Stimulated activated naive B cell treated with anti-CD40 and anti-IgM and Interleukin-4, amounts not matched to agents 10 μg/mL and 1 μg/mL and 100 μg/mL, for 72 hours (primary cell): ENCODE measurements around the gene SH3GLB2.
A peak's percentile ranks its signal among the peaks of the same experiment; 100 is the strongest.
"Not testable (repeated sequence)": the region's sequence is repeated elsewhere in the genome, so short reads cannot be mapped to it uniquely, and the experiment has no call there.

Experiments used
- ATAC-seq, 2 donors: fragments of 150-1000 bp; cut with Tn5 transposase; replicated peaks; 2 replicates each; pipeline ENCODE4 v1.10.0; 2021; ENCODE audit warnings: moderate library complexity in 1 of 2
- DNase-seq: peaks from one replicate; pipeline ENCODE4 v3.0.0; 2021
- H3K27ac Mint-ChIP-seq: one replicate; pipeline ENCODE4 v1.8.0; 2022; ENCODE audit warnings: mild to moderate bottlenecking, mixed read lengths
- H3K27me3 Mint-ChIP-seq, 2 donors: one replicate each; pipeline ENCODE4 v1.8.0; 2022; ENCODE audit warnings: mixed read lengths in 2 of 2
- H3K36me3 Mint-ChIP-seq, 2 donors: one replicate each; pipeline ENCODE4 v1.8.0; 2022; ENCODE audit warnings: mixed read lengths in 2 of 2, mild to moderate bottlenecking in 1 of 2
- H3K4me1 Mint-ChIP-seq, 2 donors: one replicate each; pipeline ENCODE4 v1.8.0; 2022; ENCODE audit warnings: mixed read lengths in 2 of 2, mild to moderate bottlenecking in 1 of 2
- H3K4me3 Mint-ChIP-seq, 2 donors: one replicate each; pipeline ENCODE4 v1.8.0; 2022; ENCODE audit warnings: mild to moderate bottlenecking in 2 of 2, mixed read lengths in 2 of 2, moderate library complexity in 1 of 2
- H3K9me3 Mint-ChIP-seq, 2 donors: one replicate each; pipeline ENCODE4 v1.8.0; 2022; ENCODE audit warnings: mixed read lengths in 2 of 2, mild to moderate bottlenecking in 1 of 2

SH3GLB2 gene

DNA sequence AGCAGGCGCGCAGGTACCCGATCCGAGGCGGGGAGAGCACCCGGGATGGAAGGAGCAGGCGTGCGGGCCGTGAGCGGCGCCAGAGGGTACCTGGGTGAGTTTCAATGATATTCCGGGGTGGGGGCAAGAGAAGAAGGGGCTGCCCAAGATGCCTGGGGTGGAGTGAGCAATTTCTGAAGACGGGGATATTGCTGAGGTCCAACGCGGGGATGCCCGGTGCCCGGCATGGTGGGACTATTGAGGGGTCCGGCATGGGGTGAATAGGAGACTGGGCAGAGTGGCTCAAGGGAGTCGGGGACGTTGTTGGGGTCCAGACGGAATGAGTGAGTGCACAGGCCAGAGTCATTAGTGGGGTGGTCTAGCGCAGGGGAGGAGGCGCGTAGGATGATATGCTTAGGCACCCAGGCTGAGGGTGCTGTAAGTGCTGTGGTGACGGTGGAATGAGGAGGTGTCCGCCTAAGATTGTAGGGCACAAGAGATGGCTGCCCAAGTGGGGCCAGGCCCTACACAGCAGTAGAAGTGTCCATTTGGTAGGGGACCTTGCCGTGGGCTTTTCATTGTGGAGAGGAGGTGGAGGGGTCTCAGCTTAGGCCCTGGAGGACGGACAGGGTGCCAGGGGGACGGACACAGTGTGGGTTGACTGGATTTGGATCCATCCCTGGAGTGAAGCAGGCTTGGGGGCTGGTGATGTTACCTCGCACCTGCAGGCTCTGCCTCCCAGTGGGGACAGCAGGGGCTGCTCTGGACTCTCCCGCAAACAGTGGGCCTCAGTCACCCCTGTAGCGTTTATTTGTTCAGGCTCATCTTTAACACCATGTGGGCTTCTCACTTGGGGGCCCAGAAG lies 9.0 kb upstream of the SH3GLB2 start:
- ATAC-seq: no peak
- H3K4me1 Mint-ChIP-seq: peaks cover 19 to 38% of the 10 kb centered on the region in 2 donors

DNA sequence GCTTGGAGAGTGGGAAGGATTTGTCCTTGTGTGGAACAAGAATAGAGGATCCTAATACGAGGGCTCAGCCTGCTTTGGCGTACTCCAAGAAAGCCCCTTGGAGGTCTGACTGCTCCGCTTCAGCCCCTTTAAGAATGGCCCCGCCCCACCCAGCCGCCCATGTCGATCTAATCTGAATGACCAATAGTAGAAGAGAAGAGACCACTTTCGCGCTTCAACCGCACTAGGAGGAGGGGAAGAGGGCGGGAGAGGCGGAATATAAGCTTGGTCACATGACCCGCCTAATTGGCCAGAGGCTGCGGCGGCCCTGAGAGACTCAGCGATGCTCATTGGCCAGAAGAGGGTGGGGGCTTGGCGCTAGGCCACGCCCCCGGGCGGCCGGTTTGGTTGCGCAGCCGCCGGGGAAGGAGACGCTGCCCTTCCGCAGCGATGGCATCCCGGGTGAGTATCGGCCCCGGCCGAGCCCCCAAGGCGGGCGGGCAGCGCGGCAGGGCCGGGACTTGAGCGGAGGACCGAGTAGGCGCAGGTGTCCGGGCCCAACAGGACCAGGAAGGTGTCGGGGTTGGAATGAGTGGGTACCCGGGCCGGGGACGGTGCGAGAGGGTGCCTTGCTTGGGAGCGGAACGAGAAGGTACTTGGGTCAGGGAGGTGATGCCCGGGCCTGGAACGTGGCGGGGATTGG lies 8.3 kb upstream of the SH3GLB2 start, which contains the start of gene MIGA2:
Gene MIGA2, plus strand, starts transcription at position 386 of the 682 bp plus-strand sequence. CDS start 3,969 bp downstream, outside the sequence.
- Mint-ChIP-seq H3K27ac (peak within 1 kb of the TSS; percentile 95), H3K36me3 (peaks cover 7 to 9% of the 10 kb centered on the region in 2 donors), H3K4me1 (peaks cover 19 to 38% of the 10 kb centered on the region in 2 donors), H3K9me3 (no peaks in the 10 kb centered on the region), H3K27me3 (no peaks in the 10 kb centered on the region), H3K4me3 (peak within 1 kb of the TSS; percentile 89 to 90)
- ATAC-seq: peak; percentile 98
- DNase-seq: peak; percentile 95

More for the DNA sequence above, 9.0 kb upstream of the SH3GLB2 start:
- Mint-ChIP-seq H3K27ac (peak overlapping the region; percentile 95), H3K36me3 (peaks cover 13 to 14% of the 10 kb centered on the region in 2 donors), H3K9me3 (no peaks in the 10 kb centered on the region), H3K4me3 (peak overlapping the region; percentile 89 to 90), H3K27me3 (no peaks in the 10 kb centered on the region)
- DNase-seq: no peak

DNA sequence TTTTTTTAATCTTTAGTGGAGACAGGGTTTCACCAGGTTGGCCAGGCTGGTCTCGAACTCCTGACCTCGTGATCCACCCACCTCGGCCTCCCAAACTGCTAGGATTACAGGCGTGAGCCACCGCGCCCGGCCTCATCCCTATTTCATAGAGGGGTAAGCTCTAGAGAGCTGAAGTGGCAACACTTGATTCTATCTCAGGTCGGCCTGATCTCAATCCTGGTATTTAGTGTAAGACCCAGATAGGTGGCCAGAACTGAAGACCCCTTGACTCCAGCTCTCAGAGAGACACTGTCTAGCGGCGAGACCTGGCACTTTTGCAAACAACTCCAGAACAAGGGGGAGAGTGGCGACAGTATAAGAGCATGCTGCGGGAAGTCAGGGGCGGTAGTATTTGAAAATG lies 7.7 kb upstream of the SH3GLB2 start:
- ATAC-seq: peak; percentile 12 to 22
- H3K36me3 Mint-ChIP-seq, DNase-seq, H3K27me3 Mint-ChIP-seq, H3K9me3 Mint-ChIP-seq: not testable (repeated sequence)
- peak overlapping the region; percentile 95 for H3K27ac Mint-ChIP-seq
- H3K4me1 Mint-ChIP-seq: peaks cover 19 to 38% of the 10 kb centered on the region in 2 donors
- H3K4me3 Mint-ChIP-seq: peak overlapping the region; percentile 89 to 90

DNA sequence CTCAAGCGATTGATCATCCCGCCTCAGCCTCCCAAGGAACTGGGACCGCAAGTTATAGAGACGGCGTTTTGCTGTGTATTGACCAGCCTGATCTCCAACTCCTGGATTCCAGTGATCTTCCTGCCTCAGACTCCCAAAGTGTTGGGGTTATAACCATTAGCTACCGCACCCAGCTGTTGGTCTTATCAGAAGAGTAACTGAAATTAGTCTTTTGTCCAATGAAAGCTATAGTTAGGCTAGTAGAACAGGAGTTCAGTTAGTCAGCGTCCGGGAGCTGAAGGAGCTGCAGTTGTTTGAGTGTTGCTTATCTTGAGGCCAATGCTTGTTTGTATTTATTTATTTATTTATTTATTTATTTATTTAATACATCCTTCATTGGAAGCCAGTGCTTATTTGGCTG lies 5.1 kb upstream of the SH3GLB2 start:
- Mint-ChIP-seq H3K9me3 (no peaks in the 10 kb centered on the region), H3K36me3 (no peaks in the 10 kb centered on the region), H3K27ac (peak overlapping the region; percentile 31), H3K4me1 (peaks cover 20 to 31% of the 10 kb centered on the region in 2 donors), H3K27me3 (no peaks in the 10 kb centered on the region), H3K4me3 (no peak overlapping the region)
- no peak for ATAC-seq
- DNase-seq: no peak

DNA sequence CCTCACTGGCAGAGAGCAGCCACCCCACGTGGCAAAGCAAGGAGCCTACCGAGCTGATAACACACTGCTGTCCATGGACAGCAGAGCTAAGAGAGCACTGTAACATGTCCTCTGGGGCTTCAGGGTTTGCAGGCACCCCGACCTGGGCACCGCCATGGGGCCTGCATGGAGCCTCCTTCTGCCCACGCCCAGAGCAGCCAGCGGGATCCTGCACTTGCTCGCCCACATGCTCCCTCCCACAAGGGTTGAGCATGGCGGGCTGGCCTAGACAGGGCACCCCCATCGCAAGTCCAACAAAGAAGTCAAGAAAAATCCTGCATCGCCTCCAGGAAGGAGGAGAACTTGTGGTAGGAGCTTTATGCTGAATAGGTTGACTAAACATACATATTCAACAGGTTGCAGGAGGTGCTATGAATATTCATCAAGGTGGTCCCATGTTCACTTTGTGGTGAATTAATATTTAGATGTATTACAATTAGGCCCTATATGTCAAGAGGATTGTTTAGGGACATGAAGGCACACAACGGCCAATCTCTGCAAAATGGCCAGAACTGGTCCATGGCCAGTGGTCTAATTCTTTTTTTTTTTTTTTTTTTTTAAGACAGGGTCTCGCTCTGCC lies 4.5 kb upstream of the SH3GLB2 start:
- no peak for DNase-seq
- Mint-ChIP-seq H3K9me3 (no peaks in the 10 kb centered on the region), H3K36me3 (no peaks in the 10 kb centered on the region), H3K27ac (no peak overlapping the region), H3K4me3 (no peak overlapping the region), H3K4me1 (peaks cover 15 to 26% of the 10 kb centered on the region in 2 donors), H3K27me3 (no peaks in the 10 kb centered on the region)
- no peak for ATAC-seq

DNA sequence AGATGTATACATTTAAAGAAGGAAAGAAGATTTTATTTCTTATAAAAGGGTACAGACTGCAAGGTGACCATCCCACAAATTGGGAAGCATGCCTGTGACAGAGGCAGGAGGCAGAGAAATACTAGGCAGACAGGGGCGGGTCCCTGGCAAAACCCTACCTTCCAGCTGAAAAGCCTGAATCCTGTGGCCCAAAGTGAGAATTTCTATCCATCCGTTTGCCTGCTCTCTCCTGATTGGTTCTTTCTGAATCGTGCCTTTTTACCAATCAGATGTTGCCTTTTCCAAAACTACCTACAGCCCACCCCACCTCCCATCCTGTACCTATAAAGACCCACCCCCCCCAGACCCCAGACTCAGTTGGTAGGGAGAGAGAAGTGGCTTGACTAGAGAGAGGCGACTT lies 3.4 kb upstream of the SH3GLB2 start:
- H3K4me1 Mint-ChIP-seq: peaks cover 11 to 26% of the 10 kb centered on the region in 2 donors
- no peak overlapping the region for H3K27ac Mint-ChIP-seq
- H3K9me3 Mint-ChIP-seq: no peaks in the 10 kb centered on the region
- no peaks in the 10 kb centered on the region for H3K27me3 Mint-ChIP-seq
- no peak overlapping the region for H3K4me3 Mint-ChIP-seq
- ATAC-seq (no peak), DNase-seq (no peak)
- no peaks in the 10 kb centered on the region for H3K36me3 Mint-ChIP-seq

DNA sequence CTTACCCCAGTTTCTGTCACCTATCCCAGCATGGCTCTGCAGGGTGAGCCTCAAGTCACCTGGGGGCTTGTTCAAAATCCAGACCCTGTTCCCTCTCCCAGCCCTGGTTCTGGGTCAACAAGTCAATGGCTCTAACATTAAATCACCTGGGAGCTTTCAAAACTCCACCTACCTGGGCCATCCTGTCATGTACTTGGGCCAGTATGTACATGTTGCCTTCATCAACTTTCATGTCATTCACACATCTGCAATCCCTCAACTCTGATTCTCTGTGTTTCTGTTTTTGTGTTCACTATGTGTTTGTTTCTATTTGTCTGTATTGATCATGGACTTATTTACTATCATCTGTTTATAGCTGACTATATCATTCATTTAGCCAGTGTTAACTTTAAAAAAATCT lies 2.1 kb upstream of the SH3GLB2 start:
- no peak overlapping the region for H3K27ac Mint-ChIP-seq
- no peak for ATAC-seq
- no peak overlapping the region for H3K4me3 Mint-ChIP-seq
- H3K9me3 Mint-ChIP-seq: no peaks in the 10 kb centered on the region
- peaks cover 15 to 31% of the 10 kb centered on the region in 2 donors for H3K4me1 Mint-ChIP-seq
- DNase-seq: no peak
- H3K36me3 Mint-ChIP-seq: no peaks in the 10 kb centered on the region
- H3K27me3 Mint-ChIP-seq: no peaks in the 10 kb centered on the region

DNA sequence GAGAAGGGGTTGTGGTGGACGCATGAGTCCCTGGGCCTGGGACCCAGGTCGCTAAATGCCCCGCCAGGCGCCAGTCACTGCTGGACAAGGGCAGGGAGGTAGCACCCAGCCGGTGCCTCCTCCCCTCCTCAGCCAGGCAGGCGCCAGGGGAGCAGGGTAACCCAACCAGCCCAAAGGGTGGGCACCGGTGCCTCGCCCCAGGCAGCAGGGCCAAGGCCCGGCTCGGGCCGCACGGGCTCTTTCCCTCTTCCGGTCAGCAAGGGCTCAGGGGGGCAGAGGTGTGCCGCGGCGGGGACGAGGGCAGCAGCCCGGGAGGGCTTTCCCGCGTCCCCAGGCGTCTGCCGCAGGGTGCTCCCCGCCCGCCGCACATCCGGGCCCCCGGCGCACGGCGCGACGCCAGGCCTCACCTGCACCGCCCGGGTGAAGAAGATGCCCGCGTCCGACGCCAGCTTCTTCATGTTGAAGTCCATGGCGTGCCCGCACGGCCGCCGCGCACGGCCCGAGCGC lies 393 bp downstream of the SH3GLB2 start:
- Mint-ChIP-seq H3K4me3 (peak overlapping the region; percentile 80 to 87), H3K36me3 (no peaks in the 10 kb centered on the region), H3K9me3 (no peaks in the 10 kb centered on the region), H3K27me3 (no peaks in the 10 kb centered on the region), H3K4me1 (peaks cover 16 to 35% of the 10 kb centered on the region in 2 donors), H3K27ac (peak overlapping the region; percentile 42)
- DNase-seq: no peak
- peak; percentile 73 to 75 for ATAC-seq

DNA sequence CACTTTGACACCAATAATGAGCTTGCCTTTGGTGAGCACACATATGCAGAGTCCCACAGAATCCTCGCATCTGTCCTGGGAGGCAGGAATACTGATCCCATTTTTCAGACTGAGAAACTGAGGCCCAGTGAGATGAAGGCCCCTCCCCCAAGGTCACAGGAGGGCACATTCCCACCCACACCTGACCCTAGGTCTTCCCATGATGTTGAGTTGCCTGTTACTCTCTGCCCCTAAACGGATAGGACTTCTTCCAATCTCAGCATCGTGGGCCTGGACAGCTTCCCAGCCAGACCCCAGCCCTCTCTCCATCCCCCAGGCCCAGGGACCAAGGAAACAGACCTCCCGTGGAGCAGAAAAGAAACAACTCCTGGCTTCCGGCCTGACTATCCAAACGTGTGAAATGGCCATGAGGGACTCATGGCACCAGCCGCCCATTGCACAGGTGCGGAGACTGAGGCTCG lies 877 bp downstream of the SH3GLB2 start:
- ATAC-seq: no peak
- no peaks in the 10 kb centered on the region for H3K27me3 Mint-ChIP-seq
- no peaks in the 10 kb centered on the region for H3K9me3 Mint-ChIP-seq
- H3K36me3 Mint-ChIP-seq: no peaks in the 10 kb centered on the region
- H3K27ac Mint-ChIP-seq: peak overlapping the region; percentile 42
- H3K4me1 Mint-ChIP-seq: peaks cover 16 to 39% of the 10 kb centered on the region in 2 donors
- peak overlapping the region; percentile 80 to 87 for H3K4me3 Mint-ChIP-seq
- no peak for DNase-seq

DNA sequence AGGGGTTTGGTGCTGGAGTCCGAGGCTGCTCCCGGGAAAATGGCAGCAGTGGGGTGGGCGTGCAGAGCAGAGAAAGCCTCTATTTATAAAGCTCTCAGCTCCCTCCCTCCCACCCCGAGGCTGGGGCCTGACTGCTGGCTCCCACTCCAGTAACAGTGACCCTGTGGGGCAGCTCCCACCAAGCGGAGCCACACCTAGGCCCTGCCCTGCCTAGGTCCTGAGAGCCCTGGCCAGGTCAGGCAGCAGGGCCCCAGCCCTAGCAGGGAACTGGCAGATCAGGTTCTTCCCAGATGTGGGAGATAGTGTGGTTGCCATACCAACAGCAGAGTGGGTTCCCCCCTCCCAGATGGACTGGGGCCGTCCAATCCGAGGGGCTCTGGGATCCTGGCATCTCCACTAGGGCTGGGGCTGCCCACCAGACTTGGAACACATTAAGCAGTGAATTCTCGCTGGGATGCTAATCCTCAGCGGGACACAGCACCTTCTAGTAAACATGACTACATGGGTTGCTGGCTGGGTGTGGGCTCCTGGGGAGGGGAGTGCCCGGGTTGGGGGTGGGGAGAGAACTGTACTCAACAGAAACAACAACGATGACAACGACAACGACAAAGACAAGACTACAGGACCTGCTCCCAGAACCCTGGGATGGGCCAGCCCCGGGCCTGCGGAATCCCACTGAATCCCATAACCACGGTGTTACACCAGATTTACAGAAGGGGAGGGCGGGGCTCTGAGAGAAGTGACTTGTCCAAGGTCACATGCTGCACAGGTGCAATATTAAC lies 1.5 kb downstream of the SH3GLB2 start:
- ATAC-seq: no peak
- H3K9me3 Mint-ChIP-seq: no peaks in the 10 kb centered on the region
- peak overlapping the region; percentile 80 to 87 for H3K4me3 Mint-ChIP-seq

DNA sequence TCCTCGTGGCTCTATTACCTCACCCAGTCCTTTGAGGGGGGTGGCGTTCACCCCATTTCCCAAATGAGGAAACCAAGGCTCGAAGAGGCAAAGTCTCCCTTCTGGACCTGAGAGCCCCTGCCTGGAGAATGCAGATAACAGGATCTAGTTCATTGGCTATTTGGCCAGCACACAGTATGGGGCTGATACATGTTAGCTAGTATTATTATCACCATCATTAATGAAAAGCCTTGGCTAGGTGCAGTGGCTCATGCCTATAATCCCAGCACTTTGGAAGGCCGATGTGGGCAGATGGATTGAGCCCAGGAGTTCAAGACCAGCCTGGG lies 4.3 kb downstream of the SH3GLB2 start:
- no peak for ATAC-seq
- peaks cover 17 to 49% of the 10 kb centered on the region in 2 donors for H3K4me1 Mint-ChIP-seq
- H3K36me3 Mint-ChIP-seq: peaks cover 1 to 11% of the 10 kb centered on the region in 2 donors

More for the DNA sequence above, 1.5 kb downstream of the SH3GLB2 start:
- Mint-ChIP-seq H3K27ac (no peak overlapping the region), H3K27me3 (no peaks in the 10 kb centered on the region), H3K4me1 (peaks cover 20 to 45% of the 10 kb centered on the region in 2 donors), H3K36me3 (peaks cover 1 to 5% of the 10 kb centered on the region in 2 donors)
- no peak for DNase-seq

DNA sequence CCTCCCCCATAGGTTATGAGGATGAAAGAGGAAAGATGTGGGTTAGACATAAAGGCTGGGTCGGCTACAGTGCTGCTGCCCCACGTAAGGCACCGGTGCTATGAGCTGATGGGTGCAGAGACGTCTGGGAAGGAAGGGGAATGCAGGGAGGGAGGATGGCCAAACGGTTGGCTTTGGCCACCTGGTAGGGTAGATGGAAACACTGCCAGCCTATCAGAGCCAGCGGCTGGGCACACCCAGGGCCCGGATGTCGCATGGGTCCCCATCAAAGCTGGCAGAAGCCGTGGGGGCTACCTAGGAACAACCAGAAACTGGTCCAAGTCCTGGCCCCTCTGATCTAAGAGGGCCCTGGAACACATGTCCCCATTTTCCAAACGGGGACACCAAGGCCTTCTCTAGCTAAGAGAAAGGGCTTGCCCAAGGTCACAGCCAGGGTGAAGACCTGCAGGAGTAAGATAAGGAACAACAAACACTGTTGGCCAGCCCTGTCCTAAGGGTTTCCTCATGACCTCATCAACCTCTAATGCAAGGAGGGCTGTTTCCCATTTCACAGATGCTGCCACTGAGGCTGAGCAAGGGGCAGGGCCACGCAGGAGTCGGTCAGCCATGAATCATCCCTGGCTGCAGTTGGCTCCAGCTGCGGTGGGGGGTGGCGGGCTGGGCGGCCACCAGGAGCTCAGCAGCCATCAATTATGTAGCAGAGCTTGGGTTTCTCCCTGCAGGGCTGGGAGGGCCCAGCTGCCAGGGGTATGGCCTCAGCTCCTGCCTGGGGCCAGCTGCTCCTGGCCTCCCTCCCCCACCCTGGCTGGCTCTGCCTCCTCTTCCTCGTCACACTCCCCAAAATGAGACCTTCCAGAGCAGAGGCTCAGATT lies 4.9 kb downstream of the SH3GLB2 start:
- peaks cover 17 to 48% of the 10 kb centered on the region in 2 donors for H3K4me1 Mint-ChIP-seq
- H3K36me3 Mint-ChIP-seq: peaks cover 1 to 13% of the 10 kb centered on the region in 2 donors
- no peaks in the 10 kb centered on the region for H3K27me3 Mint-ChIP-seq
- H3K4me3 Mint-ChIP-seq: no peak overlapping the region
- DNase-seq (no peak), ATAC-seq (no peak)
- no peak overlapping the region for H3K27ac Mint-ChIP-seq
- no peaks in the 10 kb centered on the region for H3K9me3 Mint-ChIP-seq

More for the DNA sequence above, 4.3 kb downstream of the SH3GLB2 start:
- DNase-seq: no peak
- H3K27ac Mint-ChIP-seq: no peak overlapping the region
- no peaks in the 10 kb centered on the region for H3K9me3 Mint-ChIP-seq
- H3K4me3 Mint-ChIP-seq: no peak overlapping the region
- no peaks in the 10 kb centered on the region for H3K27me3 Mint-ChIP-seq

DNA sequence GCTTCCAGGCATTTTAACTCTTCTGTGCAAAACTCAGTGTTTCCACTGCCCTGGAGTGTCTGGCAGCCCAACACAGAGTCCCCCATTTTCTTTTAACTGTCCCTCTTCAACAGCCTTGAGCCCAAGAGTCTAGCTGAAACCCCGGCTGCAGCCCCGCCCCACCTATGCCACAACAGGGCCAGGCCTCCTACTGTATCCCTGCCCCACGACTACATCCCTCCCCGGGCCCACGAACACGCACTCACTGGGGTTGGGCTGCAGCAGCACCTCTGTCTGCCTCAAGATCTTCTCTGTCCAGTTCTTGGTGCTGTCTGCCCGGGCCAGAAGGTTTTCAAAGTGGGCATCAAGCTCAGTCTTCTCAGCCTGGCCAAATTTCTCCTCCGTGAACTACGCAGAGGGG lies 6.1 kb downstream of the SH3GLB2 start:
- peak overlapping the region; percentile 62 for H3K27ac Mint-ChIP-seq
- H3K27me3 Mint-ChIP-seq: no peaks in the 10 kb centered on the region
- peaks cover 12 to 42% of the 10 kb centered on the region in 2 donors for H3K4me1 Mint-ChIP-seq
- peaks cover 5 to 18% of the 10 kb centered on the region in 2 donors for H3K36me3 Mint-ChIP-seq
- DNase-seq (no peak), ATAC-seq (no peak)
- H3K9me3 Mint-ChIP-seq: no peaks in the 10 kb centered on the region
- no peak overlapping the region for H3K4me3 Mint-ChIP-seq
